22Rv1 (cell line): ENCODE results near the gene ESR2.

Experiments
- CTCF ChIP-seq: fragments of 450-650 bp; IDR thresholded peaks from 2 replicates; pipeline ENCODE4 v1.5.1; 2017; ENCODE audit warnings: mild to moderate bottlenecking
- ZFX ChIP-seq: fragments of 450-650 bp; IDR thresholded peaks from 2 replicates; pipeline ENCODE4 v1.6.1; 2017; ENCODE audit warnings: antibody characterized with exemption, borderline replicate concordance

GRCh38 chr14:64298773-64299172, 4.6 kb upstream of the ESR2 start:
- TF ChIP-seq CTCF (no peak), ZFX (no peak)
